HEK293 (cell line): ENCODE data around the gene HECA.

Source experiments
- CTCF ChIA-PET: fragments of 350-600 bp; formaldehyde crosslinking; extraction: SDS; loops from one replicate; lab custom pipeline; 2021; ENCODE audit warnings: antibody characterized with exemption; lab: Yijun Ruan, JAX
- POLR2A ChIA-PET: fragments of 300-600 bp; formaldehyde crosslinking; extraction: SDS; loops from one replicate; lab custom pipeline; 2020; ENCODE audit warnings: antibody characterized with exemption, inconsistent platforms; lab: Yijun Ruan, JAX
- H3K27ac ChIP-seq: fragments of 200-500 bp; sonication (Bioruptor generic); 2 replicates; pipeline ENCODE4 v1.5.1; 2014; ENCODE audit warnings: low read depth, low read length, control low read depth, inconsistent platforms; ENCODE audit errors: extremely low read depth
- H3K36me3 ChIP-seq, 2 experiments: fragments of 200-500 bp in 1 of 2; sonication (Bioruptor generic) in 1 of 2; 1 replicate in 1 of 2; 2 replicates in 1 of 2; pipeline ENCODE4 v1.5.1; 2014 to 2017; ENCODE audit warnings: inconsistent platforms in 2 of 2, low read length in 2 of 2; ENCODE audit not compliant: control insufficient read depth in 2 of 2, insufficient read depth in 1 of 2
- H3K4me1 ChIP-seq: fragments of 200-500 bp; sonication (Bioruptor generic); 2 replicates; pipeline ENCODE4 v1.5.1; 2014; ENCODE audit warnings: mild to moderate bottlenecking, low read length, inconsistent platforms; ENCODE audit not compliant: control insufficient read depth, insufficient read depth
- H3K4me3 ChIP-seq: 2 replicates; pipeline ENCODE4 v1.5.1; 2011; ENCODE audit warnings: low read depth, mild to moderate bottlenecking, control low read depth, low read length, moderate library complexity
- H3K9me3 ChIP-seq: fragments of 200-500 bp; sonication (Bioruptor generic); 2 replicates; pipeline ENCODE4 v1.5.1; 2014; ENCODE audit warnings: low read depth, low read length, inconsistent platforms; ENCODE audit not compliant: control insufficient read depth, insufficient read depth
- EGR2 ChIP-seq: fragments of 450-650 bp; formaldehyde crosslinking; IDR thresholded peaks from 2 replicates; pipeline ENCODE4 v1.5.1; 2016; ENCODE audit warnings: low read depth, missing biosample characterization, missing genetic modification characterization
- GLIS2 ChIP-seq: fragments of 450-650 bp; formaldehyde crosslinking; IDR thresholded peaks from 2 replicates; pipeline ENCODE4 v1.5.1; 2016; ENCODE audit warnings: missing biosample characterization, missing genetic modification characterization
- HOXD13 ChIP-seq: sonication (generic); formaldehyde crosslinking; IDR thresholded peaks from 2 replicates; pipeline ENCODE4 v1.8.0; 2022; ENCODE audit warnings: missing genetic modification reagents, borderline replicate concordance
- PBX3 ChIP-seq: sonication (generic); formaldehyde crosslinking; IDR thresholded peaks from 2 replicates; pipeline ENCODE4 v1.8.1; 2022; ENCODE audit warnings: mild to moderate bottlenecking, moderate library complexity, missing genetic modification reagents
- SCRT1 ChIP-seq: fragments of 450-650 bp; formaldehyde crosslinking; IDR thresholded peaks from 2 replicates; pipeline ENCODE4 v1.5.1; 2016; ENCODE audit warnings: missing biosample characterization, missing genetic modification characterization, borderline replicate concordance
- ZBTB21 ChIP-seq: fragments of 450-650 bp; formaldehyde crosslinking; IDR thresholded peaks from 2 replicates; pipeline ENCODE4 v1.5.1; 2017; ENCODE audit warnings: missing biosample characterization, missing genetic modification characterization
- ZBTB7A ChIP-seq: fragments of 450-650 bp; formaldehyde crosslinking; IDR thresholded peaks from 2 replicates; pipeline ENCODE4 v1.5.1; 2016; ENCODE audit warnings: low read depth, missing biosample characterization, missing genetic modification characterization
- ZBTB8A ChIP-seq: fragments of 450-650 bp; formaldehyde crosslinking; IDR thresholded peaks from 2 replicates; pipeline ENCODE4 v1.5.1; 2016; ENCODE audit warnings: missing biosample characterization, missing genetic modification characterization
- ZNF146 ChIP-seq: fragments of 450-650 bp; formaldehyde crosslinking; IDR thresholded peaks from 2 replicates; pipeline ENCODE4 v1.5.1; 2016; ENCODE audit warnings: missing biosample characterization, missing genetic modification characterization
- ZNF175 ChIP-seq: fragments of 450-650 bp; formaldehyde crosslinking; IDR thresholded peaks from 2 replicates; pipeline ENCODE4 v1.5.1; 2016; ENCODE audit warnings: missing biosample characterization, missing genetic modification characterization
- ZNF214 ChIP-seq: fragments of 450-650 bp; formaldehyde crosslinking; IDR thresholded peaks from 2 replicates; pipeline ENCODE4 v1.5.1; 2017; ENCODE audit warnings: missing biosample characterization, mild to moderate bottlenecking, missing genetic modification characterization, borderline replicate concordance
- ZNF274 ChIP-seq, 2 experiments: fragments of 200-500 bp in 1 of 2; fragments of 450-650 bp in 1 of 2; sonication (Bioruptor generic) in 1 of 2; formaldehyde crosslinking in 1 of 2; IDR thresholded peaks; 2 replicates each; pipeline versions ENCODE4 v1.5.1 to v1.6.1; 2014 to 2016; ENCODE audit warnings: borderline replicate concordance in 1 of 2, inconsistent platforms in 1 of 2, low read length in 1 of 2, missing biosample characterization in 1 of 2, missing genetic modification characterization in 1 of 2
- ZNF366 ChIP-seq: fragments of 450-650 bp; formaldehyde crosslinking; conservative IDR thresholded peaks from 2 replicates; pipeline ENCODE4 v1.5.1; 2016; ENCODE audit warnings: missing biosample characterization, missing genetic modification characterization
- ZNF398 ChIP-seq: fragments of 450-650 bp; formaldehyde crosslinking; IDR thresholded peaks from 2 replicates; pipeline ENCODE4 v1.5.1; 2017; ENCODE audit warnings: missing biosample characterization, missing genetic modification characterization
- ZNF404 ChIP-seq: fragments of 450-650 bp; formaldehyde crosslinking; IDR thresholded peaks from 2 replicates; pipeline ENCODE4 v1.5.1; 2017; ENCODE audit warnings: missing biosample characterization, missing genetic modification characterization
- ZNF473 ChIP-seq: fragments of 450-650 bp; formaldehyde crosslinking; IDR thresholded peaks from 2 replicates; pipeline ENCODE4 v1.5.1; 2017; ENCODE audit warnings: missing biosample characterization, missing genetic modification characterization
- ZNF48 ChIP-seq: fragments of 450-650 bp; formaldehyde crosslinking; IDR thresholded peaks from 2 replicates; pipeline ENCODE4 v1.5.1; 2016; ENCODE audit warnings: missing biosample characterization, missing genetic modification characterization
- ZNF501 ChIP-seq: fragments of 450-650 bp; formaldehyde crosslinking; IDR thresholded peaks from 2 replicates; pipeline ENCODE4 v1.5.1; 2016; ENCODE audit warnings: missing biosample characterization, missing genetic modification characterization
- ZNF544 ChIP-seq: fragments of 450-650 bp; formaldehyde crosslinking; IDR thresholded peaks from 2 replicates; pipeline ENCODE4 v1.5.0; 2017; ENCODE audit warnings: missing biosample characterization, missing genetic modification characterization
- ZNF549 ChIP-seq: fragments of 450-650 bp; IDR thresholded peaks from 2 replicates; pipeline ENCODE4 v1.5.1; 2018; ENCODE audit warnings: missing biosample characterization, missing genetic modification characterization, mild to moderate bottlenecking, inconsistent platforms, moderate library complexity
- ZNF629 ChIP-seq: fragments of 450-650 bp; formaldehyde crosslinking; IDR thresholded peaks from 2 replicates; pipeline ENCODE4 v1.5.1; 2017; ENCODE audit warnings: missing biosample characterization, missing genetic modification characterization
- ZNF692 ChIP-seq: fragments of 450-650 bp; formaldehyde crosslinking; IDR thresholded peaks from 2 replicates; pipeline ENCODE4 v1.5.1; 2016; ENCODE audit warnings: missing biosample characterization, missing genetic modification characterization
- ZNF768 ChIP-seq: fragments of 450-650 bp; formaldehyde crosslinking; IDR thresholded peaks from 2 replicates; pipeline ENCODE4 v1.5.1; 2018; ENCODE audit warnings: missing biosample characterization, mild to moderate bottlenecking, missing genetic modification characterization
- ZNF777 ChIP-seq: fragments of 450-650 bp; formaldehyde crosslinking; IDR thresholded peaks from 2 replicates; pipeline ENCODE4 v1.5.1; 2017; ENCODE audit warnings: missing biosample characterization, missing genetic modification characterization, borderline replicate concordance
- ZSCAN16 ChIP-seq: fragments of 450-650 bp; formaldehyde crosslinking; IDR thresholded peaks from 2 replicates; pipeline ENCODE4 v1.5.1; 2016; ENCODE audit warnings: missing biosample characterization, missing genetic modification characterization
- ZSCAN18 ChIP-seq: fragments of 450-650 bp; formaldehyde crosslinking; IDR thresholded peaks from 2 replicates; pipeline ENCODE4 v1.5.1; 2016; ENCODE audit warnings: missing biosample characterization, missing genetic modification characterization
- TF ChIP-seq, protein P1 (sequence below): fragments of 450-650 bp; formaldehyde crosslinking; IDR thresholded peaks from 2 replicates; pipeline ENCODE4 v1.5.1; 2016; ENCODE audit warnings: missing biosample characterization, missing genetic modification characterization
- TF ChIP-seq, protein P2 (sequence below): fragments of 450-650 bp; formaldehyde crosslinking; IDR thresholded peaks from 2 replicates; pipeline ENCODE4 v1.5.1; 2016; ENCODE audit warnings: missing biosample characterization, missing genetic modification characterization, low read depth

Gene HECA

DNA sequence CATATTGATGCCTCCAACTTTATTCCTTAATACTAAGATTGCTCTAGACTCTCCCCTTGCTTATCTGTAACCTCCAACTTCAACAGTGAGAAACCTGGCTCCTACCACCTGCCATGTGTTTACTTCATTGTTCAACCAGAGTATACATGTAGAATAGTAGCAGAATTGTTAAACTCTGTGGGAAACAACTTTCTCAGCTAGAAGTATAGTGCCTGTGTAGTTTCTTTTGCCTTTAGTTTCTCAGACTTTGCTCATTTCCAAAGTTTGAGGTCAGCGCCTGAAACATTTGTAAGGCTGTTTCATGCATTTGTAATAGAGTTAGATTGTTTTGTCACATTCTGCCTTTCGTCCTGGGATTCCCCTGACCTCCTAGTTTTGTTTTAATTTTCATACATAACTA, 34.9 kb upstream of the HECA start:
- no peak overlapping the region for H3K27ac ChIP-seq
- no peaks in the 10 kb centered on the region for H3K4me1 ChIP-seq
- TF ChIP-seq ZNF777 (no peak), HOXD13 (no peak), ZNF404 (tag by site-specific recombination) (no peak), SCRT1 (tag by site-specific recombination) (no peak), ZNF549 (no peak), ZNF175 (tag by site-specific recombination) (no peak), ZNF501 (tag by site-specific recombination) (no peak), ZNF544 (tag by site-specific recombination) (no peak), ZNF398 (tag by site-specific recombination) (no peak), ZNF768 (no peak), ZBTB7A (tag by site-specific recombination) (no peak), ZSCAN16 (tag by site-specific recombination) (no peak), ZNF473 (tag by site-specific recombination) (no peak), ZNF274 (IDR thresholded peaks at IDR 0.05; ENCODE audit: low read length) (no peak), ZNF274 (tag by site-specific recombination; IDR thresholded peaks at IDR 0.05; ENCODE audit: borderline replicate concordance) (no peak), EGR2 (no peak), ZSCAN18 (tag by site-specific recombination) (no peak), PBX3 (CRISPR knock-in tag) (no peak), ZNF214 (tag by site-specific recombination) (no peak), ZNF48 (tag by site-specific recombination) (no peak)
- TF ChIP-seq, protein P1, sequence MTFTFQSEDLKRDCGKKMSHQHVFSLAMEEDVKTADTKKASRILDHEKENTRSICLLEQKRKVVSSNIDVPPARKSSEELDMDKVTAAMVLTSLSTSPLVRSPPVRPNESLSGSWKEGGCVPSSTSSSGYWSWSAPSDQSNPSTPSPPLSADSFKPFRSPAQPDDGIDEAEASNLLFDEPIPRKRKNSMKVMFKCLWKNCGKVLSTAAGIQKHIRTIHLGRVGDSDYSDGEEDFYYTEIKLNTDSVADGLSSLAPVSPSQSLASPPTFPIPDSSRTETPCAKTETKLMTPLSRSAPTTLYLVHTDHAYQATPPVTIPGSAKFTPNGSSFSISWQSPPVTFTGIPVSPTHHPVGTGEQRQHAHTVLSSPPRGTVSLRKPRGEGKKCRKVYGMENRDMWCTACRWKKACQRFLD (tag by site-specific recombination): no peak
- H3K4me3 ChIP-seq: no peak overlapping the region
- no peaks in the 10 kb centered on the region for H3K9me3 ChIP-seq
- no peaks in the 10 kb centered on the region for H3K36me3 ChIP-seq
- ChIA-PET POLR2A (no interaction called here), CTCF (interaction anchor here (1.0 kb wide), 1 partner anchor 11 kb away, joined by 3 read pairs; no protein-coding TSS in a partner anchor)

- Histone ChIP-seq H3K36me3 (no peaks in the 10 kb centered on the region), H3K27ac (no peak overlapping the region), H3K4me3 (no peak overlapping the region), H3K9me3 (no peaks in the 10 kb centered on the region), H3K4me1 (no peaks in the 10 kb centered on the region)
- TF ChIP-seq ZNF692 (tag by site-specific recombination): 0 out of 2 replicates have a peak, but pooled peaks have one; percentile 29
- TF ChIP-seq ZNF777: no peak
- TF ChIP-seq ZNF629 (tag by site-specific recombination): peak; percentile 48; the same call in 1 of the 2 replicates
- TF ChIP-seq, protein P2, sequence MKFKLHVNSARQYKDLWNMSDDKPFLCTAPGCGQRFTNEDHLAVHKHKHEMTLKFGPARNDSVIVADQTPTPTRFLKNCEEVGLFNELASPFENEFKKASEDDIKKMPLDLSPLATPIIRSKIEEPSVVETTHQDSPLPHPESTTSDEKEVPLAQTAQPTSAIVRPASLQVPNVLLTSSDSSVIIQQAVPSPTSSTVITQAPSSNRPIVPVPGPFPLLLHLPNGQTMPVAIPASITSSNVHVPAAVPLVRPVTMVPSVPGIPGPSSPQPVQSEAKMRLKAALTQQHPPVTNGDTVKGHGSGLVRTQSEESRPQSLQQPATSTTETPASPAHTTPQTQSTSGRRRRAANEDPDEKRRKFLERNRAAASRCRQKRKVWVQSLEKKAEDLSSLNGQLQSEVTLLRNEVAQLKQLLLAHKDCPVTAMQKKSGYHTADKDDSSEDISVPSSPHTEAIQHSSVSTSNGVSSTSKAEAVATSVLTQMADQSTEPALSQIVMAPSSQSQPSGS (tag by site-specific recombination): peak; percentile 80; the same call in 1 of the 2 replicates
- no peak for TF ChIP-seq GLIS2 (tag by site-specific recombination)
- TF ChIP-seq ZBTB8A (tag by site-specific recombination): no peak
- TF ChIP-seq ZNF366: no peak
- no peak for TF ChIP-seq ZNF146 (tag by site-specific recombination)
- peak; percentile 73 for TF ChIP-seq ZBTB21
- ChIA-PET CTCF (interaction anchor here (0.5 to 0.9 kb wide), 4 partner anchors 13 to 291 kb away, joined by 3 read pairs; no protein-coding TSS in a partner anchor), POLR2A (no interaction called here)
These were observed 27.8 kb upstream of the HECA start for GRCh38 chr6:139107051-139107450.
